ENCODE measurements around the gene DNTT.

DNA sequence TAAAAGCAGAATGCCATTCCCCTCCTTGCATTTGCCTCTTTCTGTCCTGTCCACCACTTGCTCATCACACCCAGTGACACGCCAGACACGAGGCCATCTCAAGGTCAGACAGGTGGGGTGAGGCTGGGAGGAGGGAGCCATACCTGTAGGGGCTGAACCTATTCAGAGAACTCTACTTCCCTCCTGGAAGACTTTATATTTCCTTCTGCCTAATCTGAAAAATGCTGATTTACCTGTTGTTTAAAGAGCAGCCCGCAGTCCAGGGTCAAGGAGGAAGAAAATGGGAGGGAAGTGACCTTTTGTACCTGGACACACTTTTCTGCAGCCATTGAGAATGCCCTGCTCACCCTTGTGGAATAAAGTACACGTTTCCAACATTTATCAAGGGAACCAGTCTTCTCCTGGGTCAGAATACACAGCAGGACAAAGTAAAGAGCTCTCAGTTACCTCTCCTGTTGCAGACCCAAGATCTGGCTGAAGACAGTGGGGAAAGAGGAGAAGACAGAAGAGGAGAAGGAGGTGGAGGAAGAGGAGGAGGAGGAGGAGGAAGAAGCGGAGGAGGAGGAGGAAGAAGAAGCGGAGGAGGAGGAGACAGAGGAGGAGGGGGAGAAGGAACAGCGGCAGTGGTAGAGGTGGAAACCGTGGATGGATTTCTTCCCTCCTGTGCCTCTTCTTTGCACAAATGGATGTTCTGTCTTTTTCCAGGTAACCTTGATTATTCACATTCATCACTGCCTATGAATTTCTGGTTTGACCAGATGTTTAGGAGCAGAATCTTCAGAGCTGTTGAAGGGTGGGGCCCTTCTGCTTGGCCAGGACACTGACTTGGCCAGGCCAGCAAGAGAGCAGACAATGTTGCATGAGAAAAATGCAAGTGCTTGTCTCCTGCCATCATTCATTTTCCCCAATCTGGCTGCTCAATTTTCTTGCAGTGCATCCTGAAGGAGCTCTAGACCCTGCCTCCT lies 31.6 kb upstream of the DNTT start:
- no peak for TF ChIP-seq POLR2A (IDR thresholded peaks at IDR 0.05)
- TF ChIP-seq, protein P1, sequence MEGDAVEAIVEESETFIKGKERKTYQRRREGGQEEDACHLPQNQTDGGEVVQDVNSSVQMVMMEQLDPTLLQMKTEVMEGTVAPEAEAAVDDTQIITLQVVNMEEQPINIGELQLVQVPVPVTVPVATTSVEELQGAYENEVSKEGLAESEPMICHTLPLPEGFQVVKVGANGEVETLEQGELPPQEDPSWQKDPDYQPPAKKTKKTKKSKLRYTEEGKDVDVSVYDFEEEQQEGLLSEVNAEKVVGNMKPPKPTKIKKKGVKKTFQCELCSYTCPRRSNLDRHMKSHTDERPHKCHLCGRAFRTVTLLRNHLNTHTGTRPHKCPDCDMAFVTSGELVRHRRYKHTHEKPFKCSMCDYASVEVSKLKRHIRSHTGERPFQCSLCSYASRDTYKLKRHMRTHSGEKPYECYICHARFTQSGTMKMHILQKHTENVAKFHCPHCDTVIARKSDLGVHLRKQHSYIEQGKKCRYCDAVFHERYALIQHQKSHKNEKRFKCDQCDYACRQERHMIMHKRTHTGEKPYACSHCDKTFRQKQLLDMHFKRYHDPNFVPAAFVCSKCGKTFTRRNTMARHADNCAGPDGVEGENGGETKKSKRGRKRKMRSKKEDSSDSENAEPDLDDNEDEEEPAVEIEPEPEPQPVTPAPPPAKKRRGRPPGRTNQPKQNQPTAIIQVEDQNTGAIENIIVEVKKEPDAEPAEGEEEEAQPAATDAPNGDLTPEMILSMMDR (IDR thresholded peaks at IDR 0.05) = no peak

Data from lower leg skin (tissue), 3 donors.